Nephron progenitor cell (in vitro differentiated cells): Measurements from ENCODE around the gene SLC22A4.

ENCODE experiments used
- DNase-seq: peaks from one replicate; pipeline ENCODE4 v3.0.0; 2021
- H3K27ac Mint-ChIP-seq: 2 replicates; pipeline ENCODE4 v1.8.0; 2021; ENCODE audit warnings: mild to moderate bottlenecking, moderate library complexity, mixed read lengths
- H3K27me3 Mint-ChIP-seq: 2 replicates; pipeline ENCODE4 v1.8.0; 2021; ENCODE audit warnings: mild to moderate bottlenecking, low read depth, mixed read lengths; ENCODE audit not compliant: poor library complexity
- H3K36me3 Mint-ChIP-seq: 2 replicates; pipeline ENCODE4 v1.8.0; 2021; ENCODE audit warnings: low read depth, mixed read lengths
- H3K4me1 Mint-ChIP-seq: 2 replicates; pipeline ENCODE4 v1.8.0; 2021; ENCODE audit warnings: mixed read lengths
- H3K4me3 Mint-ChIP-seq: 2 replicates; pipeline ENCODE4 v1.8.0; 2021; ENCODE audit warnings: mild to moderate bottlenecking, moderate library complexity, mixed read lengths
- H3K9me3 Mint-ChIP-seq: 2 replicates; pipeline ENCODE4 v1.8.0; 2021; ENCODE audit warnings: mild to moderate bottlenecking, moderate library complexity, mixed read lengths
- CTCF ChIP-seq: fragments of 200-600 bp; sonication (generic); IDR thresholded peaks from 2 replicates; pipeline ENCODE4 v1.5.0; 2021; ENCODE audit warnings: antibody characterized with exemption

Gene SLC22A4

GRCh38 chr5:132258102-132259068 lies 35.8 kb upstream of the SLC22A4 start:
- DNase-seq, result no peak
- H3K27me3 Mint-ChIP-seq, result peaks cover 9% of the 10 kb centered on the region
- peak overlapping the region; percentile 83 for H3K27ac Mint-ChIP-seq
- peaks cover 46% of the 10 kb centered on the region for H3K4me1 Mint-ChIP-seq
- peak overlapping the region; percentile 82 for H3K4me3 Mint-ChIP-seq
- no peaks in the 10 kb centered on the region for H3K9me3 Mint-ChIP-seq
- no peak for TF ChIP-seq CTCF
- H3K36me3 Mint-ChIP-seq, result peaks cover 5% of the 10 kb centered on the region

- H3K27me3 Mint-ChIP-seq, result peaks cover 9% of the 10 kb centered on the region
- DNase-seq, result peak; percentile 60
- H3K4me3 Mint-ChIP-seq, result peak overlapping the region; percentile 82
- no peak for TF ChIP-seq CTCF
- H3K9me3 Mint-ChIP-seq, result no peaks in the 10 kb centered on the region
- peaks cover 53% of the 10 kb centered on the region for H3K4me1 Mint-ChIP-seq
- peaks cover 5% of the 10 kb centered on the region for H3K36me3 Mint-ChIP-seq
- peak overlapping the region; percentile 83 for H3K27ac Mint-ChIP-seq
These were observed 34.9 kb upstream of the SLC22A4 start for GRCh38 chr5:132259069-132259851.

- no peak for TF ChIP-seq CTCF
- no peak for DNase-seq
These were observed 34.1 kb upstream of the SLC22A4 start for GRCh38 chr5:132260051-132260450.

GRCh38 chr5:132260714-132261551 lies 33.3 kb upstream of the SLC22A4 start:
- Mint-ChIP-seq H3K27ac (no peak overlapping the region), H3K9me3 (no peaks in the 10 kb centered on the region), H3K36me3 (peaks cover 8% of the 10 kb centered on the region), H3K4me1 (peaks cover 70% of the 10 kb centered on the region), H3K27me3 (peaks cover 3% of the 10 kb centered on the region), H3K4me3 (peak overlapping the region; percentile 8)
- DNase-seq, result no peak
- no peak for TF ChIP-seq CTCF

More at GRCh38 chr5:132260051-132260450, 34.1 kb upstream of the SLC22A4 start:
- Mint-ChIP-seq H3K9me3 (no peaks in the 10 kb centered on the region), H3K27me3 (peaks cover 9% of the 10 kb centered on the region), H3K27ac (no peak overlapping the region), H3K36me3 (peaks cover 5% of the 10 kb centered on the region), H3K4me1 (peaks cover 61% of the 10 kb centered on the region), H3K4me3 (peak overlapping the region; percentile 8)

GRCh38 chr5:132261881-132262845 lies 32.0 kb upstream of the SLC22A4 start:
- Mint-ChIP-seq H3K4me3 (no peak overlapping the region), H3K27me3 (no peaks in the 10 kb centered on the region), H3K4me1 (peaks cover 73% of the 10 kb centered on the region), H3K36me3 (peaks cover 15% of the 10 kb centered on the region), H3K27ac (no peak overlapping the region), H3K9me3 (no peaks in the 10 kb centered on the region)
- TF ChIP-seq CTCF, result no peak
- no peak for DNase-seq
